Astrocyte (in vitro differentiated cells and primary cell): ENCODE results near the gene ACBD3.

Experiments
- EZH2 ChIP-seq: IDR thresholded peaks from 2 replicates; pipeline ENCODE4 v1.6.1; 2012; ENCODE audit warnings: mild to moderate bottlenecking, low read length, inconsistent platforms; ENCODE audit not compliant: insufficient read depth
- TF ChIP-seq, protein P1 (sequence below): IDR thresholded peaks from 2 replicates; pipeline ENCODE4 v1.5.1; 2011; ENCODE audit warnings: low read depth, mild to moderate bottlenecking, inconsistent platforms, low read length, moderate library complexity; ENCODE audit not compliant: insufficient read depth

DNA sequence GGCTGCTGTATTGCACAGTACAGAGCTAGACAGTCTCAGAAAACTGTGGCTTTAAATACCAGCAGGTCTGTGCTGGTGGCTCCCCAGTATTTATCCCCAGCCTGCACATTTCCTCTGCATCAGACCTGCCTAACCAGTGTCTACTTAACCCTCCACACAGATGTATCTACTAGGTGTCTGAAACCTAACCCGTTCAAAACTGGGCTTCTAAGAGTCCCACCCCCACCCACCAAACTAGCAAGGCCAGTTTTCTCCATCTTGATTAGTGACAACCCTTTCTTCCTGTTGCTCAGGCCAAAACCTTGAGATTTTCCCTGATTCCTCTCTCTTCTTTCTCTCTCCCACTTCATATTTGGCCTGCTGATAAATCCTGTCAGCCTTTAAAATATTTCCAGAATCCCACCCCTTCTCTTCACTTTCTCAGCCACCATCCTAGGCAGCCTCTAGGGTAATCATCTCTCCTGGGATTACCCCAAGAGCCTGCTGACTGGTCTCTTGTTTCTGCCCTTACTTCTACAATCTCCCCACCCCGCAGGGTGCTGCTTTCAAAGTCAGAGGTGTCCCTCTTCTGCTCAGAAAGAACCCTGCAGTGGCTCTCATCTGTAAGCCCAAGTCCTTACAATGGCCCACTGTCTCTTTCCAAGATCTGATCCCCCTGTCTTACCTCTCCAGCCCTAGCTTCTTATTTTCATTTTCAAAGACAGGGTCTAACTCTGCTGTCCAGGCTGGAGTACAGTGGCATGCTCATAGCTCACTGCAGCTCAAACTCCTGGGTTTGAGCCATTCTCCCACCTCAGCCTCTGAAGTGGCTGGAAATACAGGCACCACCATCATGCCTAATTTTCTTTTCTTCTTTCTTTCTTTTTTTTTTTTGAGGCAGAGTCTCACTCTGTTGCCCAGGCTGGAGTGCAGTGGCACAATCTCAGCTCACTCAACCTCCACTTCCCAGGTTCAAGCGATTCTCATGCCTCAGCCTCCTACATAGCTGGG lies 78.8 kb downstream of the ACBD3 start:
- TF ChIP-seq, protein P1, sequence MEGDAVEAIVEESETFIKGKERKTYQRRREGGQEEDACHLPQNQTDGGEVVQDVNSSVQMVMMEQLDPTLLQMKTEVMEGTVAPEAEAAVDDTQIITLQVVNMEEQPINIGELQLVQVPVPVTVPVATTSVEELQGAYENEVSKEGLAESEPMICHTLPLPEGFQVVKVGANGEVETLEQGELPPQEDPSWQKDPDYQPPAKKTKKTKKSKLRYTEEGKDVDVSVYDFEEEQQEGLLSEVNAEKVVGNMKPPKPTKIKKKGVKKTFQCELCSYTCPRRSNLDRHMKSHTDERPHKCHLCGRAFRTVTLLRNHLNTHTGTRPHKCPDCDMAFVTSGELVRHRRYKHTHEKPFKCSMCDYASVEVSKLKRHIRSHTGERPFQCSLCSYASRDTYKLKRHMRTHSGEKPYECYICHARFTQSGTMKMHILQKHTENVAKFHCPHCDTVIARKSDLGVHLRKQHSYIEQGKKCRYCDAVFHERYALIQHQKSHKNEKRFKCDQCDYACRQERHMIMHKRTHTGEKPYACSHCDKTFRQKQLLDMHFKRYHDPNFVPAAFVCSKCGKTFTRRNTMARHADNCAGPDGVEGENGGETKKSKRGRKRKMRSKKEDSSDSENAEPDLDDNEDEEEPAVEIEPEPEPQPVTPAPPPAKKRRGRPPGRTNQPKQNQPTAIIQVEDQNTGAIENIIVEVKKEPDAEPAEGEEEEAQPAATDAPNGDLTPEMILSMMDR = no peak
- no peak for TF ChIP-seq EZH2
